ENCODE measurements around the gene DMAC1.
A peak's percentile ranks its signal among the peaks of the same experiment; 100 is the strongest.

Gene DMAC1

GRCh38 chr9:7782400-7783120 is 17.0 kb downstream of the DMAC1 start:
- DNase-seq, result no peak

- DNase-seq, result no peak
Measured at GRCh38 chr9:7780261-7780988, 19.2 kb downstream of the DMAC1 start.

- no peak for DNase-seq
Measured at GRCh38 chr9:7778851-7779600, 20.6 kb downstream of the DMAC1 start.

- DNase-seq, result no peak
Measured at GRCh38 chr9:7777771-7778170, 21.8 kb downstream of the DMAC1 start.

GRCh38 chr9:7770111-7770510 is 29.5 kb downstream of the DMAC1 start:
- no peak for DNase-seq

GRCh38 chr9:7762600-7762999 is 37.0 kb downstream of the DMAC1 start:
- no peak for DNase-seq

GRCh38 chr9:7760014-7760415 is 39.6 kb downstream of the DMAC1 start:
- DNase-seq, result no peak

- peak in 1 of 2 donors; percentile 2 for DNase-seq
Measured at GRCh38 chr9:7756088-7756487, 43.5 kb downstream of the DMAC1 start.

- DNase-seq, result no peak
Measured at GRCh38 chr9:7752481-7752880, 47.1 kb downstream of the DMAC1 start.

All from stimulated activated CD4-positive, alpha-beta T cell treated with anti-CD3 and anti-CD28 coated beads, Interleukin-2, amount 100 ng/mL, for 24 hours (primary cell).